K562 (cell line): ENCODE data around the gene ODC1. TPM values are rescaled to one million over a fixed set of nuclear protein-coding genes. Genes with fewer than 3 reads are reported as not detected.

Source experiments
- ATAC-seq: fragments of 200-7000 bp; cut with Tn5 transposase; 3 replicates; pipeline ENCODE4 v1.9.1; 2020; ENCODE audit warnings: moderate library complexity
- BruUV-seq: library from RNA; stranded (reverse); fragments of 400-500 nt; replicated peaks from 2 replicates; lab custom pipeline; 2021; lab: Mats Ljungman, UMichigan
- CTCF ChIA-PET: fragments of 300-600 bp; formaldehyde crosslinking; extraction: SDS; loops from one replicate; lab custom pipeline; 2021; ENCODE audit warnings: low intra/inter-chr PET ratio; lab: Yijun Ruan, JAX
- POLR2A ChIA-PET: fragments of 300-600, 350-650 bp; sonication (Branson Sonifier 250); formaldehyde crosslinking; extraction: SDS; loops from one replicate; lab custom pipeline; 2021; ENCODE audit warnings: antibody characterized with exemption, inconsistent platforms; lab: Yijun Ruan, JAX
- DNase-seq, 4 experiments: peaks; one replicate each; pipeline versions ENCODE4 v3.0.0 to v3.0.0-alpha.2; 2011 to 2018; ENCODE audit warnings: low spot score in 3 of 4, mixed read lengths in 3 of 4; ENCODE audit errors: extremely low read depth in 1 of 4
- FAIRE-seq: peaks from 2 replicates; lab custom pipeline; 2011; peaks lifted over from hg19 to GRCh38; lab: Jason Lieb, UNC
- H2AFZ ChIP-seq: 2 replicates; pipeline ENCODE4 v1.6.0; 2011; ENCODE audit warnings: low read depth, low read length, control low read depth, inconsistent platforms
- H3K27ac ChIP-seq: fragments of 200-600 bp; 3 replicates; pipeline ENCODE4 v1.8.0; 2011; ENCODE audit warnings: low read depth, mild to moderate bottlenecking, control low read depth, inconsistent platforms, low read length, moderate library complexity, mixed read lengths; ENCODE audit errors: extremely low read depth
- H3K27me3 ChIP-seq, 2 experiments: fragments of 300-600 bp in 1 of 2; 2 replicates in 1 of 2; 3 replicates in 1 of 2; pipeline versions ENCODE4 v1.6.0 to v1.8.0; 2011; ENCODE audit warnings: inconsistent platforms in 2 of 2, low read length in 2 of 2, mild to moderate bottlenecking in 1 of 2, mixed read lengths in 1 of 2, moderate library complexity in 1 of 2; ENCODE audit not compliant: control insufficient read depth in 2 of 2, insufficient read depth in 2 of 2
- H3K36me3 ChIP-seq: fragments of 300-600 bp; 3 replicates; pipeline ENCODE4 v1.8.0; 2011; ENCODE audit warnings: mild to moderate bottlenecking, low read length, inconsistent platforms; ENCODE audit not compliant: control insufficient read depth, insufficient read depth
- H3K4me1 ChIP-seq, 2 experiments: fragments of 200-600 bp in 1 of 2; replicated peaks in 1 of 2; 2 replicates in 1 of 2; 3 replicates in 1 of 2; pipeline versions ENCODE4 v1.5.1 to v1.8.0; 2011; ENCODE audit warnings: inconsistent platforms in 2 of 2, low read length in 2 of 2, mild to moderate bottlenecking in 1 of 2, mixed read lengths in 1 of 2, moderate library complexity in 1 of 2; ENCODE audit not compliant: control insufficient read depth in 2 of 2, insufficient read depth in 2 of 2
- H3K4me2 ChIP-seq: 2 replicates; pipeline ENCODE4 v1.6.1; 2011; ENCODE audit warnings: low read length, control low read depth, inconsistent platforms, mixed read lengths; ENCODE audit not compliant: insufficient read depth
- H3K4me3 ChIP-seq: fragments of 200-600 bp; sonication (generic), shearing (Covaris generic); 2 replicates; pipeline ENCODE4 v1.5.1; 2016; ENCODE audit warnings: control low read depth, inconsistent platforms
- H3K79me2 ChIP-seq: fragments of 200-600 bp; 3 replicates; pipeline ENCODE4 v1.8.0; 2011; ENCODE audit warnings: low read length, inconsistent platforms; ENCODE audit not compliant: control insufficient read depth, insufficient read depth
- H3K9ac ChIP-seq, 2 experiments: 2 replicates each; pipeline versions ENCODE4 v1.6.0 to v1.6.1; 2011; ENCODE audit warnings: low read depth in 2 of 2, low read length in 2 of 2, control low read depth in 1 of 2, inconsistent platforms in 1 of 2, mild to moderate bottlenecking in 1 of 2, mixed read lengths in 1 of 2; ENCODE audit not compliant: insufficient read depth in 1 of 2
- H3K9me1 ChIP-seq: one replicate; pipeline ENCODE4 v1.6.0; 2011; ENCODE audit warnings: inconsistent platforms, mild to moderate bottlenecking, low read length, moderate library complexity; ENCODE audit not compliant: control insufficient read depth, insufficient read depth
- H3K9me3 ChIP-seq: replicated peaks from 2 replicates; pipeline ENCODE4 v1.5.1; 2011; ENCODE audit warnings: low read depth, low read length, inconsistent platforms; ENCODE audit not compliant: control insufficient read depth, insufficient read depth
- H4K20me1 ChIP-seq: replicated peaks from 2 replicates; pipeline ENCODE4 v1.6.1; 2011; ENCODE audit warnings: low read length, inconsistent platforms, mixed read lengths; ENCODE audit not compliant: control insufficient read depth, insufficient read depth
- ASH1L ChIP-seq: fragments of 450-650 bp; IDR thresholded peaks from 2 replicates; pipeline ENCODE4 v1.6.1; 2018; ENCODE audit warnings: borderline replicate concordance, mild to moderate bottlenecking, low read depth; ENCODE audit not compliant: partially characterized antibody
- BRF1 ChIP-seq: IDR thresholded peaks from 3 replicates; pipeline ENCODE4 v1.6.1; 2011; ENCODE audit warnings: borderline replicate concordance, mild to moderate bottlenecking; ENCODE audit not compliant: insufficient read length; ENCODE audit errors: extremely low read depth
- CTBP1 ChIP-seq: fragments of 450-650 bp; IDR thresholded peaks from 2 replicates; pipeline ENCODE4 v1.6.1; 2016; ENCODE audit warnings: borderline replicate concordance
- GABPB1 ChIP-seq: sonication (generic); formaldehyde crosslinking; IDR thresholded peaks from 2 replicates; pipeline ENCODE4 v1.8.0; 2022; ENCODE audit warnings: mild to moderate bottlenecking, missing genetic modification reagents
- GATAD2A ChIP-seq: fragments of 450-650 bp; IDR thresholded peaks from 2 replicates; pipeline ENCODE4 v1.6.1; 2017
- NFRKB ChIP-seq: fragments of 450-650 bp; IDR thresholded peaks from 2 replicates; pipeline ENCODE4 v1.6.1; 2016; ENCODE audit warnings: low read depth
- PHF8 ChIP-seq: fragments of 200-600 bp; sonication (generic); IDR thresholded peaks from 2 replicates; pipeline ENCODE4 v1.6.1; 2012; ENCODE audit warnings: mixed run types, mild to moderate bottlenecking, inconsistent platforms, low read length, moderate library complexity, borderline replicate concordance
- PML ChIP-seq: IDR thresholded peaks from 2 replicates; pipeline ENCODE4 v1.6.1; 2012; ENCODE audit warnings: low read length, inconsistent platforms
- ZNF12 ChIP-seq: sonication (generic); formaldehyde crosslinking; IDR thresholded peaks from 2 replicates; pipeline ENCODE4 v1.4.0; 2020; ENCODE audit warnings: mild to moderate bottlenecking, missing genetic modification reagents
- ZNF174 ChIP-seq: fragments of 250-450 bp; sonication (Bioruptor Pico); IDR thresholded peaks from 2 replicates; pipeline ENCODE4 v1.4.0; 2020; ENCODE audit warnings: mild to moderate bottlenecking
- ZNF780A ChIP-seq: fragments of 250-450 bp; sonication (Bioruptor Pico); IDR thresholded peaks from 2 replicates; pipeline ENCODE4 v1.5.0; 2021; ENCODE audit warnings: mild to moderate bottlenecking
- WGBS: fragments of 100-300 bp; shearing (Covaris generic); methylation state at CpG from one replicate; pipeline ENCODE4 v1.1.6; 2016; ENCODE audit warnings: low coverage, mixed read lengths; ENCODE audit not compliant: insufficient coverage; ENCODE audit errors: missing lambda C conversion rate; 5-methylcytosine and 5-hydroxymethylcytosine counted together
- in situ Hi-C: fragments of 300-500 bp; cut with MboI; formaldehyde crosslinking; loops from 4 replicates; pipeline ENCODE4 v1.15.0; 2018; ENCODE audit warnings: inconsistent platforms, mixed read lengths
- intact Hi-C: fragments of 100-400 bp; cut with micrococcal nuclease; formaldehyde crosslinking; loops from 2 replicates; pipeline ENCODE4 v1.14.2; 2022
- polyA plus RNA-seq, 8 experiments: library from polyadenylated mRNA; depleted of rRNA in 4 of 8; stranded (reverse) in 5 of 8; unstranded in 3 of 8; fragments of >200 nt; fragmentation: Nextera tagmentation in 2 of 8; fragmentation: Illumina TruSeq in 1 of 8; extraction: Ambion mirVana in 2 of 8; extraction: Trizol in 1 of 8; gene quantifications; 2 replicates each; pipeline versions ENCODE4 v1.2.1 to v1.2.3, GENCODE V29; 2011 to 2014; ENCODE audit warnings: inconsistent platforms in 1 of 8, missing spikeins in 1 of 8
- total RNA-seq, 7 experiments: library from RNA; depleted of rRNA in 6 of 7; stranded (reverse); fragments of >200 nt in 6 of 7; fragmentation: Illumina TruSeq in 2 of 7; extraction: Trizol in 2 of 7; gene quantifications; 2 replicates each; pipeline versions ENCODE4 v1.2.1 to v1.2.3, GENCODE V29; 2011 to 2021; ENCODE audit warnings: low replicate concordance in 1 of 7
- TF ChIP-seq, protein P1 (sequence below): conservative IDR thresholded peaks from 2 replicates; pipeline ENCODE4 v1.6.1; 2011; ENCODE audit warnings: low read depth, mild to moderate bottlenecking, low read length; ENCODE audit not compliant: control insufficient read depth

The ODC1 gene
- total and polyA plus RNA-seq, 9 of the 15 experiments (the other 6 are each of a cell fraction or from before 2014, with no cell fraction given): 142 to 563 (median 457) TPM

DNA sequence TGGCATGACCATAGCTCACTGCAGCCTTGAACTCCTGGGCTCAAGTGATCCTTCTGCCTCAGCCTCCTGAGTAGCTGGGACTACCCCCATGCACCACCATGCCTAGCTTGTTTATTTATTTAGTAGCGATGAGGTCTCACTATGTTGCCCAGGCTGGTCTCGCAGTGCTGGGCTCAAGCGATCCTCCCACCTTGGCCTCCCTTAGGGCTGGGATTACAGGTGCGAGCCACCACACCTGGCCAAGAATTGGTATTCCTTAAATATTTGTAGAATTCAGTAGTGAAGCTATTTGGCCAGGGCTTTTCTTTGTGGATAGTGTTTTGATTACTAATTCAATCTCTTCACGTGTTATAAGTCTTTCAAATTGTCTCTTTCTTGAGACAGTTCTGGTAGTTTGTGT is 56.0 kb downstream of the ODC1 start:
- Histone ChIP-seq H3K4me2 (no peak overlapping the region), H3K36me3 (no peaks in the 10 kb centered on the region), H2AFZ (no peak overlapping the region), H3K4me3 (no peak overlapping the region), H3K27ac (no peak overlapping the region), H3K4me1 (peaks cover 28 to 33% of the 10 kb centered on the region in 2 experiments), H3K9me1 (peaks cover 3% of the 10 kb centered on the region), H4K20me1 (peaks cover 54% of the 10 kb centered on the region), H3K79me2 (peaks cover 60% of the 10 kb centered on the region), H3K9me3 (no peaks in the 10 kb centered on the region), H3K9ac (no peak overlapping the region), H3K27me3 (no peaks in the 10 kb centered on the region)
- intact Hi-C loops (no loop called here), in situ Hi-C loops (no loop called here)
- no TSS peak for BruUV-seq
- DNase-seq (no peak), ATAC-seq (no peak), FAIRE-seq (no peak)
- no peak for TF ChIP-seq CTBP1
- no peak for TF ChIP-seq GATAD2A
- TF ChIP-seq, protein P1, sequence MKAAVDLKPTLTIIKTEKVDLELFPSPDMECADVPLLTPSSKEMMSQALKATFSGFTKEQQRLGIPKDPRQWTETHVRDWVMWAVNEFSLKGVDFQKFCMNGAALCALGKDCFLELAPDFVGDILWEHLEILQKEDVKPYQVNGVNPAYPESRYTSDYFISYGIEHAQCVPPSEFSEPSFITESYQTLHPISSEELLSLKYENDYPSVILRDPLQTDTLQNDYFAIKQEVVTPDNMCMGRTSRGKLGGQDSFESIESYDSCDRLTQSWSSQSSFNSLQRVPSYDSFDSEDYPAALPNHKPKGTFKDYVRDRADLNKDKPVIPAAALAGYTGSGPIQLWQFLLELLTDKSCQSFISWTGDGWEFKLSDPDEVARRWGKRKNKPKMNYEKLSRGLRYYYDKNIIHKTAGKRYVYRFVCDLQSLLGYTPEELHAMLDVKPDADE: no peak
- no peak for TF ChIP-seq ZNF780A (CRISPR knock-in tag)
- no peak for TF ChIP-seq PML
- TF ChIP-seq ZNF12 (CRISPR knock-in tag): no peak
- TF ChIP-seq ASH1L: no peak
- no peak for TF ChIP-seq GABPB1 (CRISPR knock-in tag)
- no peak for TF ChIP-seq PHF8
- no peak for TF ChIP-seq BRF1
- no peak for TF ChIP-seq ZNF174 (CRISPR knock-in tag)
- no peak for TF ChIP-seq NFRKB
- CTCF ChIA-PET: no interaction called here
- POLR2A ChIA-PET: interaction anchor here (0.6 to 2.6 kb wide), 6 partner anchors 9 to 61 kb away, joined by 3 to 8 read pairs (median 4); no protein-coding TSS in a partner anchor
- 93% methylated on average over 5 of the region's 5 CpGs for WGBS
